Stimulated activated CD4-positive, alpha-beta T cell treated with anti-CD3 and anti-CD28 coated beads, TNF-alpha, amount 100 ng/mL, for 48 hours (primary cell): ENCODE results near the gene EPO.
"Not testable (repeated sequence)": the region's sequence is repeated elsewhere in the genome, so short reads cannot be mapped to it uniquely, and the experiment has no call there.

ENCODE experiments used
- DNase-seq, 3 donors: peaks; one replicate each; pipeline ENCODE4 v3.0.0-alpha.2; 2020; ENCODE audit warnings: low read depth in 3 of 3

EPO gene

GRCh38 chr7:100735730-100736129, 15.5 kb downstream of the EPO start:
- no peak for DNase-seq

GRCh38 chr7:100736671-100737070, 16.4 kb downstream of the EPO start:
- DNase-seq = no peak

GRCh38 chr7:100739934-100740333, 19.7 kb downstream of the EPO start:
- DNase-seq = no peak

DNA sequence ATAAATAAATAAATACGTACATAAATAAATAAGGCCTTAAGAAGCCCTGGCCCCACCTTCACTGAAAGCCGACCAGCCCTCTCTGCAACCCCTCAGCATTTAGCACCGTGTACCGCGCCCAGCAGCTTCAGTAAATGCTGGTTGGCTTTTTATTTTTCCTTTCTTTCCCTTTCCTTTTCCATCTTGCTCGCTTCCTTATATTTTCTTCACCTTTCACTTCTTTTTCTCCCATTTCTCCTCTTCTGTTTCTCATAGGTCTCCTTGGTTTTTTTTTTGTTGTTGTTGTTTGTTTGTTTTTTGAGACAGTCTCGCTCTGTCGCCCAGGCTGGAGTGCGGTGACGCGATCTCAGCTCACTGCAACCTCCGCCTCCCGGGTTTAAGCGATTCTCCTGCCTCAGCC, 24.3 kb downstream of the EPO start:
- DNase-seq = no peak

DNA sequence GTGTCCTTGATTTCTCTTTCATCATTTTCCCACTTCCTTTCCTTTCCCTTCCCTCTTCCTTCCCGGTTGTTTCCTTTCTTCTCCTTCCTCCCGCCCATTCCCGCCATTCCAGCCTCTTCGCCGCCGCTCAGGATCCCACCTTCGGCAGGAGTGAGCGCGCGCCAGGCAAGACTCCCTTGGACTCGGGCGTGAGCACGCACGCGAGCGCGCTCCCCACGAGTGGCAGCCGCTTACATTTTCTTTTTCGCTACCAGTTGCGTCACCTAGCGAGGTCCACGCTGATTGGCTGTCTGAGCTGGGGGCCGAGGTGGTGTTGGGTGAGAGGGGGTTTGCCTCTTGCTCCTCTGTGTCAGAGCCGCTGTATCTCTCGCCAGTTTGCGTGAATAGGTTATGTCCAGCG, 24.9 kb downstream of the EPO start:
- DNase-seq = no peak

DNA sequence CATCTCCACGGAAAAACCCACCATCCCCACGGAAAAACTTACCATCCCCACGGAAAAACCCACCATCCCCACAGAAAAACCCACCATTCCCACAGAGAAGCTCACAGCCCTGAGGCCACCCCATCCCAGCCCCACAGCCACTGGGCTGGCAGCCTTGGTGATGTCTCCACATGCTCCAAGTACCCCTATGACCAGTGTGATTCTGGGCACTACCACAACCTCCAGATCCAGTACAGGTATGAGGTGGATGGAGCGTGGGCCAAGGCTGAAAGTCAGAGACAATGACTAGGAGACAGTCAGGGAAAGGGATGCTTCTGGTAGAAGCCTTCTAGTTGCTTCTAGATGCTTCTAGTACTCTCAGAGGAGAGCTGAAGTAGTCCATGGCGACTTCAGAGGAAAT, 32.7 kb downstream of the EPO start:
- DNase-seq = no peak

DNA sequence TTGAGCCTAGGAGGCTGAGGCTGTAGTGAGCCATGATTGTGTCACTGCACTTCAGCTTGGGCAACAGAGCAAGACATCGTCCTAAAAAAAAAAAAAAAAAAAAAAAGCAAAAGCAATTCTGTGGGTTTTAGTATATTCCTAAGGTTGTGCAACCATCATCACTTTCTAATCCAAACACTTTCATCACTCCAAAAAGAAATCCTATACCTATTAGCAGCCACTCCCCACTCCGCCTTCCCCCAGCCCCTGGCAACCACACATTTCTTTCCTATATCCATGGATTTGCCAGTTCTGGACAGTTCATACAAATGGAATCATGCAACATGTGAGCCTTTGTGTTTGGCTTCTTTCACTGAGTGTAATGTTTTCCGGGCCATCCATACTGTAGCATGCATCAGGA, 33.5 kb downstream of the EPO start:
- DNase-seq = no peak

GRCh38 chr7:100759357-100760171, 39.3 kb downstream of the EPO start:
- no peak for DNase-seq

DNA sequence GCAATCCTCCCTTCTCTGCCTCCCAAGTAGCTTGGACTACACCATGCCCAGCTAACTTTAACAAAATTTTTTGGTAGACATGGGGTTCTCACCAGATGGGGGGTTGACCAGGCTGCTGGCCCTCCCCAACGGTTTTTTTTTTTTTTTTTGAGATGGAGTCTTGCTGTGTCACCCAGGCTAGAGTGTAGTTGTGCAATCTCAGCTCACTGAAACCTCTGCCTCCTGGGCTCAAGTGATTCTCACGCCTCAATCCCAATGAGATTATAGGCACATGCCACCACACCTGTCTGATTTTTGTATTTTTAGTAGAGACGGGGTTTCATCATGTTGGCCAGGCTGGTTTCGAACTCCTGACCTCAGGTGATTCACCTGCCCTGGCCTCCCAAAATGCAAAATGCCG, 42.6 kb downstream of the EPO start:
- not testable (repeated sequence) for DNase-seq

- no peak for DNase-seq
Measured at GRCh38 chr7:100763556-100764140, 43.4 kb downstream of the EPO start.

DNA sequence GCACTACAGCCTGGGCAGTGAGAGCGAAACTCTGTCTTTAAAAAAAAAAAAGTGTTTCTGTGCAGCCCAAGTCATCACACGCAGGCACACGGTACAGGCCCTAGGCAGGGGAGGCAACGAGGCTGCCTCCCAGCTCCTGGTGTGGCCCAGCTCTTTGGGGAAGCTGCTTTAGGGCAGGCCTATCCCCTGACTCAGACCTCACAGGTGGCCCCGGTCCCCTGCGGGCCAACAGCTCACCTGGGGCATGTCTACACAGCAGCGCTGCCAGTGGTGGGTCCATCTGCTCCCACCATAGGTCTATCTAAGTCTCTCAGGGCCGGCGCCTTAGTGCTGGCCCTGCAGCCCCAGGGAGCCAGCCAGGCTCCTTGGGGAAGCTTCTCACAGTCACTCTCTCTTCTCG, 44.6 kb downstream of the EPO start:
- no peak for DNase-seq

DNA sequence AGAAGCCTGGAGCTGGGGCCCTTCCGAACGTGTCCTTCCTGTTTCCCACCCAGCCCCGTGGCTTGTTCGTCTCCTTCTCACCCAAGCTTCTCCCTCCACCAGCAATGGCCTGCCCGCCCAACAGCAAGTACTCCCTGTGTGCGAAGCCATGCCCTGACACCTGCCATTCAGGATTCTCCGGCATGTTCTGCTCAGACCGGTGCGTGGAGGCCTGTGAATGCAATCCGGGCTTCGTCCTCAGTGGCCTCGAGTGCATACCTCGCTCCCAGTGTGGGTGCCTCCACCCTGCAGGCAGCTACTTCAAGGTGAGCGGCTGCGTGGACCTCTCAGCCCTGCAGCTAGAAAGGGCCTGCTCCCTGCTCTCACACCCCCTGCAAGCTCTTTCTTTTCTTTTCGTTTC, 45.0 kb downstream of the EPO start:
- no peak for DNase-seq

DNA sequence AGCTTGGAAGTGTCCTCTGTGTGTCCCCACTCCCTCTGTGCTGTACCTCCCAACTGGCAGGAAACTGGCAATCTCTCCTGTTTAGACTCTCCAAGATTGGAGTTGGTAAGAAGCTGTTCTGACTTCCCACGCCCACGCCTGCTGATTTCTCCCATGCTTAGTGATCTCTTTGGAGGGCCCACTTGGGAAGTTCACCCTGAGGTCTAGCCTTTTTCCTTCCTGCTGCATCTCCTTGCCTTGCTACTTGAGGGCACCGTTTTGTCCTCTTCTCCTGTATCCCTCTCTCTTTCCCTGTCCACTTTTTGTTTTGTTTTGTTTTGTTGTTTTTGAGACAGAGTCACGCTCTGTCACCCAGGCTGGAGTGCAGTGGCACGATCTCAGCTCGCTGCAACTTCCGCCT, 48.5 kb downstream of the EPO start:
- no peak for DNase-seq
